A673 (cell line): Measurements from ENCODE around the gene TRAF7.

Source experiments
- CTCF ChIP-seq: fragments of 300-800, 200-600 bp; sonication (generic); conservative IDR thresholded peaks from 2 replicates; pipeline ENCODE4 v1.5.1; 2017; ENCODE audit warnings: low read depth, mild to moderate bottlenecking, antibody characterized with exemption, low read length, moderate library complexity, mixed read lengths
- EZH2 ChIP-seq: fragments of 200-600 bp; sonication (generic); IDR thresholded peaks from 2 replicates; pipeline ENCODE4 v1.6.1; 2017; ENCODE audit warnings: borderline replicate concordance, low read depth, mild to moderate bottlenecking, mixed read lengths, antibody characterized with exemption, low read length; ENCODE audit not compliant: poor library complexity, severe bottlenecking

GRCh38 chr16:2145843-2146242 is 9.7 kb upstream of the TRAF7 start:
- TF ChIP-seq CTCF = no peak
- TF ChIP-seq EZH2 = no peak
